HepG2 (cell line): ENCODE data around the gene GTF2F2. TPM values are rescaled to one million over a fixed set of nuclear protein-coding genes. Genes with fewer than 3 reads are reported as not detected.

Experiments
- ATAC-seq: fragments of 200-7000 bp; cut with Tn5 transposase; 3 replicates; pipeline ENCODE4 v1.9.1; 2020; ENCODE audit warnings: mild to moderate bottlenecking, moderate library complexity
- BruUV-seq: library from RNA; stranded (reverse); fragments of 400-500 nt; replicated peaks from 2 replicates; lab custom pipeline; 2021; lab: Mats Ljungman, UMichigan
- CTCF ChIA-PET: fragments of 300-600 bp; formaldehyde crosslinking; extraction: SDS; loops from one replicate; lab custom pipeline; 2021; ENCODE audit warnings: low total read pairs, inconsistent platforms, low intra/inter-chr PET ratio; lab: Yijun Ruan, JAX
- POLR2A ChIA-PET: fragments of 350-600 bp; sonication (Branson Sonifier 250); formaldehyde crosslinking; loops from one replicate; lab custom pipeline; 2020; ENCODE audit warnings: antibody characterized with exemption, inconsistent platforms; lab: Yijun Ruan, JAX
- DNase-seq: peaks from one replicate; pipeline ENCODE4 v3.0.0-alpha.2; 2015; ENCODE audit warnings: low spot score
- FAIRE-seq: peaks from 3 replicates; lab custom pipeline; 2011; peaks lifted over from hg19 to GRCh38; lab: Jason Lieb, UNC
- H2AFZ ChIP-seq: one replicate; pipeline ENCODE4 v1.6.1; 2011; ENCODE audit warnings: low read length, inconsistent platforms
- H3K27ac ChIP-seq: fragments of 300-600 bp; 3 replicates; pipeline ENCODE4 v1.8.0; 2011; ENCODE audit warnings: mixed run types, mild to moderate bottlenecking, mixed read lengths, low read length, inconsistent platforms; ENCODE audit not compliant: insufficient read depth; ENCODE audit errors: extremely low read length
- H3K27me3 ChIP-seq, 2 experiments: fragments of 200-600 bp in 1 of 2; 2 replicates in 1 of 2; 3 replicates in 1 of 2; pipeline versions ENCODE4 v1.6.0 to v1.8.0; 2011; ENCODE audit warnings: low read length in 2 of 2, mild to moderate bottlenecking in 2 of 2, moderate library complexity in 2 of 2, inconsistent platforms in 1 of 2; ENCODE audit not compliant: insufficient read depth in 2 of 2, control insufficient read depth in 1 of 2
- H3K36me3 ChIP-seq, 2 experiments: fragments of 200-600 bp in 1 of 2; replicated peaks in 1 of 2; 2 replicates in 1 of 2; 3 replicates in 1 of 2; pipeline versions ENCODE4 v1.5.1 to v1.8.0; 2011; ENCODE audit warnings: low read length in 2 of 2, inconsistent platforms in 1 of 2; ENCODE audit not compliant: insufficient read depth in 2 of 2, control insufficient read depth in 1 of 2
- H3K4me1 ChIP-seq: 2 replicates; pipeline ENCODE4 v1.5.1; 2012; ENCODE audit warnings: low read length, inconsistent platforms; ENCODE audit not compliant: insufficient read depth
- H3K4me2 ChIP-seq: 2 replicates; pipeline ENCODE4 v1.6.0; 2011; ENCODE audit warnings: low read depth, low read length, inconsistent platforms
- H3K4me3 ChIP-seq, 3 experiments: fragments of 200-600 bp in 1 of 3; sonication (generic), shearing (Covaris generic) in 1 of 3; replicated peaks in 1 of 3; 2 replicates each; pipeline ENCODE4 v1.5.1; 2011 to 2016; ENCODE audit warnings: low read length in 3 of 3, inconsistent platforms in 2 of 3, low read depth in 2 of 3, mild to moderate bottlenecking in 2 of 3, control low read depth in 1 of 3, mixed read lengths in 1 of 3; ENCODE audit not compliant: insufficient read depth in 1 of 3
- H3K79me2 ChIP-seq: one replicate; pipeline ENCODE4 v1.6.1; 2011; ENCODE audit warnings: low read length, inconsistent platforms; ENCODE audit not compliant: insufficient read depth
- H3K9ac ChIP-seq: 2 replicates; pipeline ENCODE4 v1.6.0; 2011; ENCODE audit warnings: mild to moderate bottlenecking, low read depth, low read length, inconsistent platforms; ENCODE audit not compliant: insufficient read depth
- H3K9me3 ChIP-seq: 2 replicates; pipeline ENCODE4 v1.5.1; 2012; ENCODE audit warnings: mild to moderate bottlenecking, low read length
- H4K20me1 ChIP-seq: 2 replicates; pipeline ENCODE4 v1.6.0; 2011; ENCODE audit warnings: inconsistent platforms, mild to moderate bottlenecking, low read length, moderate library complexity; ENCODE audit not compliant: insufficient read depth
- ATAD3A ChIP-seq: sonication (generic); formaldehyde crosslinking; IDR thresholded peaks from 2 replicates; pipeline ENCODE4 v1.4.0; 2020; ENCODE audit warnings: missing genetic modification reagents
- CREB1 ChIP-seq, 2 experiments: fragments of 450-650 bp in 1 of 2; IDR thresholded peaks; 2 replicates each; pipeline ENCODE4 v1.6.1; 2016 to 2017; ENCODE audit warnings: control low read depth in 1 of 2, mild to moderate bottlenecking in 1 of 2, missing compliant biosample characterization in 1 of 2, missing genetic modification characterization in 1 of 2
- HIC2 ChIP-seq: sonication (generic); formaldehyde crosslinking; IDR thresholded peaks from 2 replicates; pipeline ENCODE4 v1.9.0; 2022; ENCODE audit warnings: low read depth, missing genetic modification reagents
- NFRKB ChIP-seq: fragments of 450-650 bp; IDR thresholded peaks from 2 replicates; pipeline ENCODE4 v1.6.1; 2017
- NR2C2 ChIP-seq: sonication (generic); formaldehyde crosslinking; IDR thresholded peaks from 2 replicates; pipeline ENCODE4 v1.4.0; 2020; ENCODE audit warnings: missing genetic modification reagents, mild to moderate bottlenecking, moderate library complexity, borderline replicate concordance
- ZEB1 ChIP-seq: IDR thresholded peaks from 2 replicates; pipeline ENCODE4 v1.6.1; 2012; ENCODE audit warnings: mild to moderate bottlenecking, low read depth, inconsistent platforms; ENCODE audit not compliant: insufficient replicate concordance
- ZNF607 ChIP-seq: sonication (generic); formaldehyde crosslinking; IDR thresholded peaks from 2 replicates; pipeline ENCODE4 v1.5.1; 2020; ENCODE audit warnings: missing genetic modification reagents, mild to moderate bottlenecking, borderline replicate concordance
- ZNF674 ChIP-seq: sonication (generic); formaldehyde crosslinking; IDR thresholded peaks from 2 replicates; pipeline ENCODE4 v1.5.0; 2020; ENCODE audit warnings: low read depth, mild to moderate bottlenecking, missing genetic modification reagents
- ZNF800 ChIP-seq: sonication (generic); formaldehyde crosslinking; IDR thresholded peaks from 2 replicates; pipeline ENCODE4 v1.4.0; 2020; ENCODE audit warnings: missing genetic modification reagents
- WGBS: methylation state at CpG from one replicate; pipeline ENCODE4 v1.1.6; 2017; ENCODE audit warnings: low lambda C conversion rate; 5-methylcytosine and 5-hydroxymethylcytosine counted together
- in situ Hi-C: cut with HindIII; loops from 2 replicates; pipeline ENCODE4 v1.10.0; 2017; ENCODE audit warnings: low pct_unique_long_range_greater_than_20kb; ENCODE audit not compliant: extremely low pct_ligation_motif_present
- intact Hi-C: fragments of 100-400 bp; cut with micrococcal nuclease; formaldehyde crosslinking; loops from one replicate; pipeline ENCODE4 v1.10.0; 2022; ENCODE audit not compliant: unreplicated experiment
- polyA plus RNA-seq, 8 experiments: library from polyadenylated mRNA; depleted of rRNA in 3 of 8; stranded (reverse) in 7 of 8; unstranded in 1 of 8; fragments of >200 nt; fragmentation: Illumina TruSeq in 4 of 8; extraction: Trizol in 4 of 8; gene quantifications; 2 replicates each; pipeline versions ENCODE4 v1.2.1 to v1.2.3, GENCODE V29; 2011 to 2016; ENCODE audit warnings: low read depth in 4 of 8, missing spikeins in 1 of 8, mixed read lengths in 1 of 8; ENCODE audit not compliant: insufficient read depth in 1 of 8
- total RNA-seq, 5 experiments: library from RNA; depleted of rRNA; stranded (reverse); fragments of >200 nt; fragmentation: Illumina TruSeq; extraction: Trizol; gene quantifications; 2 replicates each; pipeline ENCODE4 v1.2.3, GENCODE V29; 2016; ENCODE audit warnings: low read depth in 1 of 5

GTF2F2 gene
- total and polyA plus RNA-seq, 2 of the 13 experiments (the other 11 are each of a cell fraction or from before 2014, with no cell fraction given) = 10.6 to 32.8 TPM

GRCh38 chr13:45074721-45075120 is 45.6 kb upstream of the GTF2F2 start:
- BruUV-seq = no TSS peak
- in situ Hi-C loops (no loop called here), intact Hi-C loops (no loop called here)
- no peak for ATAC-seq
- Histone ChIP-seq H2AFZ (no peak overlapping the region), H3K9ac (no peak overlapping the region), H3K9me3 (no peaks in the 10 kb centered on the region), H3K4me1 (no peaks in the 10 kb centered on the region), H3K79me2 (no peaks in the 10 kb centered on the region), H4K20me1 (no peaks in the 10 kb centered on the region), H3K4me3 (no peak overlapping the region), H3K27me3 (no peaks in the 10 kb centered on the region), H3K36me3 (no peaks in the 10 kb centered on the region), H3K27ac (no peak overlapping the region), H3K4me2 (no peak overlapping the region)
- CTCF ChIA-PET = no interaction called here
- POLR2A ChIA-PET = no interaction called here
- DNase-seq = no peak
- 24% methylated on average over 6 of the region's 6 CpGs for WGBS
- FAIRE-seq = no peak
- no peak for TF ChIP-seq ATAD3A (CRISPR knock-in tag)
- no peak for TF ChIP-seq CREB1 (IDR thresholded peaks at IDR 0.05)
- TF ChIP-seq CREB1 (CRISPR knock-in tag; IDR thresholded peaks at IDR 0.05) = no peak
- TF ChIP-seq ZNF800 (CRISPR knock-in tag) = no peak

GRCh38 chr13:45078003-45078402 is 42.3 kb upstream of the GTF2F2 start:
- Histone ChIP-seq H3K4me1 (no peaks in the 10 kb centered on the region), H3K27me3 (peaks cover 0 to 5% of the 10 kb centered on the region in 2 experiments; a peak in 1 of 5 replicates), H3K4me3 (no peak overlapping the region), H4K20me1 (no peaks in the 10 kb centered on the region), H3K4me2 (no peak overlapping the region), H2AFZ (no peak overlapping the region), H3K79me2 (no peaks in the 10 kb centered on the region), H3K9me3 (no peaks in the 10 kb centered on the region), H3K9ac (no peak overlapping the region), H3K36me3 (no peaks in the 10 kb centered on the region), H3K27ac (no peak overlapping the region)
- no peak for DNase-seq
- no TSS peak for BruUV-seq
- no peak for ATAC-seq
- FAIRE-seq = no peak
- WGBS = 56% methylated on average over 1 of the region's 1 CpG
- POLR2A ChIA-PET = interaction anchor here (0.7 kb wide), 1 partner anchor 262 kb away, joined by 3 read pairs; no protein-coding TSS in a partner anchor
- in situ Hi-C loops (no loop called here), intact Hi-C loops (no loop called here)
- CTCF ChIA-PET = no interaction called here
- TF ChIP-seq ZNF674 (CRISPR knock-in tag) (no peak), ZEB1 (no peak), HIC2 (CRISPR knock-in tag) (no peak), NR2C2 (CRISPR knock-in tag) (no peak), NFRKB (no peak), ZNF607 (CRISPR knock-in tag) (no peak)
